HG02884 (cell line): Measurements from ENCODE around the gene BICDL2.

ENCODE experiments used
- ATAC-seq: cut with Tn5 transposase; IDR thresholded peaks from one replicate; pipeline ENCODE4 v1.9.1; 2021; ENCODE audit warnings: mild to moderate bottlenecking, moderate library complexity; ENCODE audit not compliant: unreplicated experiment

The BICDL2 gene

DNA sequence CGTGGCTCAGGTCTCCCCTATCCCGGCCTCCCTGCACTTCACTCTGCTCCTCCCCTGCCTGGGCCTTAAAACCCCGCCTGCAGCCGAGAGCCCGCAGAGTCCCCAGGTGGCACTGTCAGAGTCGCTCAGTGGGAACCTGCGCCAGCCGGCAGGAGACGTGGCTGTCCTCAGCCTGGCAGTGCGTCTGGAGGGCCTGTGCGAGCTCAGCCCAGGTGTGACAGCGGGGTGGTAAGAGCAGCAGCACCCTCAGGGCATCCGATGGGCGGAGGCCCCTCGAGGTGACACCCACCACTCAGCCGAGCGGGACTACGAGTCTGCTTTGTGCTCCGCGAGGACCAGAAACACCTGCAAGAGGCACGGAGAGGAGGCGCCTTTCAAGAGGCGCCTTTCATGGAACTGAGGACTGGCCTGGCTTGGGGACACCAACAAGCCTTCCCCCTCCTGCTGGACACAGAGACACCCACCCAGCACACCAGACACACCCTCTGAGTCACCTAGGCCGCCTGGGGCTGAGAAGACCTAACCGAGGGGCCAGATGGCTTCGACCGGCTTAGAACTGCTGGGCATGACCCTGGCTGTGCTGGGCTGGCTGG, 23.8 kb downstream of the BICDL2 start, which contains the start of gene CLDN9:
Gene CLDN9 (plus strand): TSS at position 96 of the 593 bp plus-strand sequence. CDS start 440 bp downstream, at position 536.
- ATAC-seq, result no peak

GRCh38 chr16:3012246-3012645, 24.5 kb downstream of the BICDL2 start:
- no peak for ATAC-seq

GRCh38 chr16:3010510-3010909, 26.2 kb downstream of the BICDL2 start:
- no peak for ATAC-seq

- no peak for ATAC-seq
Observed at GRCh38 chr16:3009568-3010390, 27.0 kb downstream of the BICDL2 start.

DNA sequence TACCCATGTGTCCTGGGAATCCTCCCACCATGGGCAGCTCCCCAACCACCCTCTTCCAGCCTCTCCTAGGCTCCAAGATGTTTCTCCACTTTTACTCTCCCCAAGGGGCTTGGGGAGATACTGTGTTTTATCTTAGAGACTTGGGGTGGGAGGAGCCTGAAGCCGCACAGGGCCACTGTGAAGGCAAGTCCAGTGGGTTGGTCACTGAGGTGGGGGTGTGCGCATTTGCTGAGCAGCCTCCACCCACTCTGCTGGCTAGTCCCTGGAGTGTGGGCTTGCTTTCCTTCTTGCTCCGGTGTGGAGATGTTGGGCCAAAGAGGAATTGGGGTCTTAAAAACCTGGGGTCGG, 28.1 kb downstream of the BICDL2 start:
- ATAC-seq, result no peak

- no peak for ATAC-seq
Observed at GRCh38 chr16:3007957-3008689, 28.6 kb downstream of the BICDL2 start.

- no peak for ATAC-seq
Observed at GRCh38 chr16:3007059-3007956, 29.4 kb downstream of the BICDL2 start.

GRCh38 chr16:3004781-3005284, 31.9 kb downstream of the BICDL2 start:
- no peak for ATAC-seq

GRCh38 chr16:3004319-3004718, 32.4 kb downstream of the BICDL2 start:
- no peak for ATAC-seq

DNA sequence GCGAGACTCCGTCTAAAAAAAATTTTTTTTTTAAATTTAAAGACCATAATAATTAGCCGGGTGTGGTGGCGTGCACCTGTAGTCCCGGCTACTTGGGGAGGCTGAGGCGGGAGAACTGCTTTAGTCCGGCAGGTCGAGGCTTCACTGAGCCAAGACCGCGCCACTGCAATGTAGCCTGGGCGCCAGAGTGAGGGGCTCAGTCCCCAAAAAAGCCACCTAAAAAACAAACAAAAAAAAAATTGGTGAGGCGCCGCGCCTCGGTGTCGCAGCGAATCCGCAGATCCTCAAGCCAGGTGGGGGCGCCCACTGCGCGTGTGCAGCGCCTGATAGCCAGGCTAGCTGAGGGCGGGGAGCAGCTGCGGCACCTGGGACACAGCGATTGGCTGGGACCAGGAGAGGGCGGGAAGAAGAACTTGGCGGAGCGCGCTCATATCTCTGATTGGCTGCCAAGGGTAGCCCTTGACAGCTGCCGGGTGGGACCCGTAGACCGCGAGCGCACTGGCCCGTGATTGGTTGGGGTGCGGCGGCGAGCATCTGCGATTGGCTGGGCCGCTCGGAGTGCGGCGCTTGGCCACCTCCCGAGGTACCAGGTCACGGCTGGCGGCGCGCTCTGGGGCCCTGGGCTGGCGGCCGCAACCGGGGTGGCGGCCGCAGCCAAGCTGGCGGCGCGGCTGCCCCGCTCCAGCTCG, 33.0 kb downstream of the BICDL2 start:
- peak; percentile 96 for ATAC-seq

GRCh38 chr16:3001316-3001715, 35.4 kb downstream of the BICDL2 start:
- no peak for ATAC-seq

- ATAC-seq, result no peak
Observed at GRCh38 chr16:3000540-3000939, 36.2 kb downstream of the BICDL2 start.

GRCh38 chr16:2999929-3000328, 36.8 kb downstream of the BICDL2 start:
- no peak for ATAC-seq

GRCh38 chr16:2996298-2996697, 40.4 kb downstream of the BICDL2 start:
- ATAC-seq, result no peak

DNA sequence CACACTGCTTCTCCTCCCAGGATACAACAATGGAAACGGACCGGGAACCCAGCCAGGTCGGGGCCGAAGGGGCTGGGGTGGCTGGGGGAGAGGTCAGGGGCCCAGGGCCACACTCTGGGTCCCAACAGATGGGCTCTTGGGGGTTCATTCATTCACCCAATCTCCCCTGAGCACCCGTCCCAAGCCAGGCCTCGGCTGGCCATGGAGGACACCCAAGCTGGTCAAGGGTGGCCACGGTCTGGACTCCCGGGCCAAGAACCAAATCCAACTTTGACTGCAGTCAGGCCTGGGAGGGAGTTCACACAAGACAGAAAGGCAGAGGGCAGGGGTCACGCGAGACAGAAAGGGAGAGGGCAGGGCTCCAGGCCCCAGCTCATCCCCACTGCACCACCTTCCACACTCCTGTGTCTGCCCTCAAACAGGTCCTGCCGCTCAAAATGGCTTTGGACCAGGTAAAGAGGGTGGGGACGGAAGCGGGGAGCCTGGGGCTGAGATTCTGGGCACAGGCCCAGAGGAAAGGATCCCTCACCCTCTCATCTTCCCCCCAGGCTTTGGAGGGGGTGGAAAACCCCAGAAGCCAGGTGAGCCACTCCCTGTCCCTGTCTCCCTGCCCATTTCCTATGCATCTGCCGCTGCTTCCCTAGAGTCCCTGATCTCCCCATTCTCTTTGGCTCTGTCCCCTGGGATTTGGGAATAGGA, 44.2 kb downstream of the BICDL2 start:
- ATAC-seq, result no peak

GRCh38 chr16:2991566-2992261, 45.0 kb downstream of the BICDL2 start:
- ATAC-seq, result no peak

- ATAC-seq, result no peak
Observed at GRCh38 chr16:2990891-2991290, 45.9 kb downstream of the BICDL2 start.

DNA sequence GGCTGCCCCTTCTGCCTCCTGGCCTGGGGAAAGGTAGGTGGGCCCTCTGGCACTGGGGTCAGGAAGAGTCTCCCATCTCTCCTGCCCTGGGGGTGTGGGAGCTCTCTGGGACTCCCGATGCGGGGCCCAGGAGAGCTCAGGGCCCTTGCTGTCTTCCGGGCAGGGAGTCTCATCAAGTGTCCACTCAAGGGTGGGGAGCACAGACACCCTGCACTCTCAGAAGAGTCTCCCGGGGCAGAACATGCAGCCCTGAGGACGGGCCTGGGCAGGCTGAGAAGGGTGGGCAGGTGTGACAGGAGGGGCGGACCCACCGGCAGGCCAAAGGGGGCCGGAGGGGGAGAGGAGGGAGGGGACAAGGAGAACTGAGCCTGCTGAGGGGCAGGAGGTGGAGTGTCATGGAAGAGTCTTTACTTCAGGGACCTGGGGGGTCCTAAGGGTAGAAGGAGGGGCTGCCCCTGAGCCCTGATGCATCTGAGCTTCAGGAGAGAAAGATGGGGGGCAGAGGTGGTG, 48.1 kb downstream of the BICDL2 start:
- no peak for ATAC-seq

- no peak for ATAC-seq
Observed at GRCh38 chr16:2987833-2988232, 48.9 kb downstream of the BICDL2 start.
